GM21528 (cell line): ENCODE results near the gene LRRC15.

Experiments used
- ATAC-seq: cut with Tn5 transposase; IDR thresholded peaks from one replicate; pipeline ENCODE4 v1.9.1; 2021; ENCODE audit warnings: mild to moderate bottlenecking, moderate library complexity; ENCODE audit not compliant: unreplicated experiment, low FRiP score

LRRC15 gene

DNA sequence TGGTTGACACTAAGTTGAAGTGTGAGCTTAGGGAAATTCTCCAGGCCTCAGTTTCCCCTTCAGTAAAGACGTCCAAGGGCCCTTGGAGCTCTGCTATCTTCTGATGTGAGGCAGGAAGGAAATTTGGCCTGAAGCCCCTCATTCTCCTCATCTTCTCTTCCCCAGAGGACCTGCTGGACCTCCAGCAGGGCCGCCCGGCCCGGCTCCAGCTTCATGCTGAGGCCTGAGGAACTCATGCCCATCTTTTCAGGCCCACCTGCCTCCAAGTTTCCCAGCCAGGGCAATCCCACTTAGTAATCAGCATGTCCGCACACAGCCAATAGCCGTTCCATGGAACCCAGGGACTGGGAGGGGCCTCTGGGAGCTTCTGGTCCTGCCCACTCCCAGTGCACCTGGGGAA, 4.0 kb downstream of the LRRC15 start:
- no peak for ATAC-seq

DNA sequence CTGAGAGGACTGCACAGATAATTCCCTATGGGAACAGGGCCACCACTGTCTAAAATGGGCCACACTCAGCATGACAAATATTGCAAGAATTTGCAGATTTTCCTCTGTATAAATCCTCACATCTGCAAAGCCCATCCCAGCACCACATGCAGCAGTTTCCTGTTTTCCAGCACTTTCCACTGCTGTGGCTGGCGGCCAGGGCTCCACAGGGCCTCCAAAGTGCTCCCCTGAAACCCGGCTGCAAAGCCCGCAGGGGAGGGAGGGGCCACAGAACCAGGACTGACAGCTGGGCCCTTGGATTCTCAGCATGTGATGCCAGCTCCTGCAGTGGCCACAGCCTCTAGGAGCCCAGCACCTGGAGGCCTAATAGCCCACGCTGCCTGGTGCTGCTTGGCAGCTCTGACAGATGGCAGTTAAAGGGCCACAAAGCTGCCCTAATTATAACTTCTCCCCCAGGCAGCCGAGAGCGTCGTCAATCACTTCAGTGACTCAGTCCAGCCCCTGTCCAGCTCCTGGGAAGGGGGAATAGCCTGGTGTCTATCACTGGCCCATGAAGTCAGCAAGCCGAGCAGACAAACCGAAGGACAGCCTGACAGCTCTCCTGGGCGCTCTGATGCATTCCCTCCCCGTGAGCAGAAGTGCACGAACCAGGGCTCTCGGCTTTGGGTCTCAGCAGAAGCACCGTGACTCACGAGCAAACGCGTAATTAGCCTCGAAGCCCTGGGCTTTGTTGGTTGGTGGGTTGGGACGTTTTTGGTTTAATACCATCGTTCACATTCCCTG, 4.7 kb downstream of the LRRC15 start:
- ATAC-seq = no peak

DNA sequence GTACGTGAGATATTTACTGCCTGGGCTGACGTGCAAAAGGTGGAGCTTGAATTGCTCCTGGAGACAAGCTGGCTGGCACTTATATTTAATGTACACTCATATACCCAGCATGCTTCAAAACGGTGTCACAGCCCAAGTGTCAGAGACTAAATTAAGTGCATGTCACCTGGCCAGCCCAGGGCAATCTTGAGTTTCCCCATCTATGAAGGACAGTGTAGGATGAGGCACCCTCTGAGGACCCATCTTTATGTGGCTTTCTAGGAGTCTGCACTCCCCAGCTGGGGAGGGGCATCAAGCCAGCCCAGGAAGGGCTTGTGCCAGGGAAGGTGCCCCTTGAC, 5.3 kb downstream of the LRRC15 start:
- ATAC-seq = no peak

DNA sequence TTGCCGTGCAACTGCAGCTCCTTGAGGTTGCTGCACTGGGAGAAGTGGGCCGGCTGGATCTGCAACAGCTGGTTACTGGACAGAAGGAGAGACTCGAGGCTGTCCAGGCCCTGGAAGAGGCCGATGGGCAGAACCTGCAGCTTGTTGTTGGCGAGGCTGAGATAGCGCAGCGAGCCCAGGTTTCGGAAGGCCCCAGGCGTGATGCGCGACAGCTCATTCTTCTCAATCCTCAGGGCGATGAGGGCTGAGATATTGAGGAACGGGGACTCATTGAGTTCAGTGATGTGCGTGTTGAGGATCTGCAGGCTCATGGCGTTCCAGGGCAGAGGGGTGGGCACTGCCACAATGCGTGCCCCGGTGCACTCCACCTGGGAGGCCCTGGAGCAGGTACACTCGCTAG, 9.0 kb downstream of the LRRC15 start:
- no peak for ATAC-seq

DNA sequence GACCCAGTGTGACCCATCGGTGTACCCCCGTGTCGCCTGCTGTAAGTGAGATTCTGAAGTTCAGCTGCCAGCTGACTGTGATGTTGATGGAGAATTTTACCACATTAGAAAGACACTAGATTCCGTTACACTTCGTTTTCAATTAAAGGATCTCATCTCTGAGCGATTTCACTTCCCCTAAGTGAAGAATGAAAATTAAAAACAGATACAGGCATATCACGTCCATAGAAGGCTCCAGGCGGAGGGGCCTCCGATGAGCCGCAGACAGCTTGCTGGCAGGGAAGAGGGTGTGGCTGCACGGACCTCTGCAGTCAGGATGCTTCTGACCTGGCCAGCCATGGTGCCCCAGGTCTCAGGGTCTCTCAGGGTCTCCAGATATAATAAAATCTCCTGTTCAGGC, 11.9 kb downstream of the LRRC15 start:
- ATAC-seq = no peak

DNA sequence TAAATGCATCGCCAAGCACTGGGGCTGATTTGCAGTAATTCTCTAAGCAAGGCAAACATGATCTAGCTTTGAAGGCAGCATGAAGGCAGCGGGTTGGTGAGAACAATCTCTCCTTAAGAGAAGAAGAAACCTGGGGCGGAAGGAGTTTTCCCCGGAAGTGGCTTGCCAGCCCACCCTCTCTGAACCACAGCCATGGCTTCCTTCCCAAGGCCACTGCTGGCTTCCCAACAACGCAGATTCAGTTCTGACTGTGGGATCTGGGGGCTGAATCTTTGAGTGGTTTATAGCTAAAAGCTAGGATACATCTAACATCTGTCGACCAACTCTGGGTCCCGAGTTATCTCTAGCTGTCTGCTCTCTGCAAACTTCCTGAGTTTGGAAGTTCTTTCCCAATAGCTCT, 14.2 kb downstream of the LRRC15 start:
- no peak for ATAC-seq

DNA sequence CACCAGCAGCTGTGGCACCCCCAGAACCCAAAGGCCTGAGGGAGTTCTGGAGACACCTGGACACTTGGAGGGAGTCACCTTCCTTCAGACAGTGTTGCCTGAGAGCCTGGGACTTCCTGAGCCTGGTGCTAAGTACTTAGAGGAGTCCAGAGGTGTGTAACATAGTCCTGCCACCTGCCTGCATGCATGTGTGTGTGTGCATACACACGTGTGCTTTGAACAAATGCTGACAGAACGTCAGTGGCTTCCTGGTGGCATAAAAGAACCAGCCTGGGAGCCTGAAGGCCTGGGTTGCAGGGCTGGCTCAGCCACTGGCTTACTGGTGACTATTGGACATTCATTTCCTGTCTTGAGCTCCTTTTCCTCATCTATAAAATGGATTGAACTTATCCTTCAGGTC, 15.2 kb downstream of the LRRC15 start:
- no peak for ATAC-seq

DNA sequence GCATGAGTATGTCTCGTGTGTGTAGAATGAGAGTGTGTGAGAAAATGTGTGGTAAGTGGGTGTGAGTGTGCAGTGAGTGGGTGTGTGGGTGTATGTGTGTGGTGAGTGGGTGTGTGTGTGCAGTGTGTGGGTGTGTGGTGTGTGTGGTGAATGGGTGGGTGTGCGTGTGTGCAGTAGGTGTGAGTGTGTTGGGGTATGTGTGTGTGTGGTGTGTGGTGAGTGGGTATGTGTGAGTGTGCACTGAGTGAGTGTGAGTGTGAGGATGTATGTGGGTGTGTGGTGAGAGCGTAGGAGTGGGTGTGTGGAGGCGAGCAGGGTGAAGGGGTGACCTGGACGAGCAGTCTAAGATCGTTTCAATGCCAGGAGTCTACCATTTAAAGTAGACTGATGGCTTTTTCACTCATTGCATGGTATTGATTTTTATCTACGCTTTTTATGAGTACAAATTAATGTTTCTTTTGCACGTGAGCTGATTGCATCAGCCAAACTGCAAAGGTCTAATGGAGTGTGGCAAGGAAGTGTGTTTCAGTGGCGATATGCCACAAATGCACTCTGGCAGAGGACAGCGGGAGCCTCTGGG, 16.8 kb downstream of the LRRC15 start:
- no peak for ATAC-seq

DNA sequence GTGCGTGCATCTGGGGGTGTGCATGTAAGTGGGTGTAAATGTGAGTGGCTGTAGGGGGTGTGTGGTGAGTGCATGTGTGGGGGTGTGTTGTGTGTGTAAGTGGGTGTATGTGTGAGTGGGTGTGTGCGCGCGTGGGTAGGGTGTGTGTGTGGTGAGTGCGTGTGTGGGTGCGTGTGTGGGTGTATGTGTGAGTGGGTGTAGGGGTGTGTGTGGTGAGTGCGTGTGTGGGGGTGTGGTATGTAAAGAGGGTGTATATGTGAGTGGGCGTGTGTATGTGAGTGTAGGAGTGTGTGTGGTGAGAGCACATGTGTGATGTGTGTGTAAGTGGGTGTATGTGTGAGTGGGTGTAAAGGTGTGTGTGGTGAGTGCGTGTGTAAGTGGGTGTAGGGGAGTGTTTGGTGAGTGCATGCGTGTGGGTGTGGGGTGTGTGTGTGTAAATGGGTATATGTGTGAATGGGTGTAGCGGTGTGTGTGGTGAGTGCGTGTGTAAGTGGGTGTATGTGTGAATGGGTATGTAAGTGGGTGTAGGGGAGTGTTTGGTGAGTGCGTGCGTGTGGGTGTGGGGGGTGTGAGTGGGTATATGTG, 17.5 kb downstream of the LRRC15 start:
- no peak for ATAC-seq

DNA sequence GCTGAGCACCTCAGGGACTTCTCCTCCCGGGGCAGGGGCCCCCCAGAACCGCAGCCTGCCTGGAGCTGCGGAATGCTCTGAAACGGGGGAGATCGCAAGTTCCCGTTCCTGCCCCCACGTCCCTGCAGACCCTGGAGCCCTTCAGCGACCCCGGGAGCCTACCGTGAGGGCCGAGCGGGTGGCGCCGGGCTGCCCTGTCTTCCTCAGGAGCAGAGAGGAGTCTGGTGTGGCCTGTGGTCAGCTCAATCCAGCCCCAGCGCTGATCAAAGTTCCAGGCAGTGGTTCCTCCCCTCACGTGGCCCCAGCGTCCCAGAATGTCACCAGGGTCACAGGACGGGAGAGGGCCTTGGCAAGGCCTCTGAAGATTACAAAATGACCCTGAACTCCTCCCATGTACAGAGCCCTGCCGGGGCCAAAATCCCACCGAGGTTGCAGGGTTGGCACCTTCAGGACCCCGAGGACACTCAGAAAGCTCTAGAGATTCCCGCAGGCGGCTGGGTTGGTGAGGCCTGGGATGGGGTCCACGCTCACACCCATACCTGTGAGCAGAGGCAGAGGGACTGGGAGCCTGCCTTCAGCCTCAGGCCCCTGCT, 18.4 kb downstream of the LRRC15 start, which contains the start of gene CPN2:
Gene CPN2 (minus strand): TSS at position 249 of the 593 bp plus-strand sequence. CDS start 8,626 bp downstream, outside the sequence.
- no peak for ATAC-seq

DNA sequence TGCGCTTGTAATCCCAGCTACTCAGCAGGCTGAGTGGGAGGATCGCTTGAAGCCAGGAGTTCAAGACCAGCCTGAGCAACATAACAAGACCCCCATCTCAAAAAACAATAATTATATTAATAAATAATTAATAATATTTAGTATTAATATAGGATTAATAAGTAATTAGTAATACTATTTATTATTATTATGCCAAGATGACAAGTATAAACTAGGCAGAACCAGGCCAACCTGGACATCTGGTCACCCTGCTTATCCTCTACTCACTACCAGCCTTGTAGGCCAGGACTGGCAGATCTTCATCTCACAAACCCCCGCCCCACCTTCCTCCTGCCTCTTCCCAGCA, 18.8 kb downstream of the LRRC15 start:
- no peak for ATAC-seq

DNA sequence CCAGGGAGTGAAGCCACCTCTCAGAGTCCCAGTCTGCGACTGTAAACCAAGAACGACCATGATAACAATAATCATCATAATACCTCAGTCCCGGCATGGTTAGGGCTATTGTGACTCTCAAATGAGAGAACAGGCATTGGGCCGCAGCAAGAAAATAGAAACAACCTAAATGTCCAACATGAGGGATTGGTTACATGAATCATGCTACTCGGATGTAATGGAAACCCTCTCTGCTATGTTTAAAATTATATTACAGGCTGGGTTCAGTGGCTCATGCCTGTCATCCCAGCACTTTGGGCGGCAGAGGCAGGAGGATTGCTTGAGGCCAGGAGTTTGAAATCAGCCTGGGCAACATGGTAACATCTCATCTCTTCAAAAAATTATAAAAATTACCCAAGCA, 21.2 kb downstream of the LRRC15 start:
- ATAC-seq = no peak

DNA sequence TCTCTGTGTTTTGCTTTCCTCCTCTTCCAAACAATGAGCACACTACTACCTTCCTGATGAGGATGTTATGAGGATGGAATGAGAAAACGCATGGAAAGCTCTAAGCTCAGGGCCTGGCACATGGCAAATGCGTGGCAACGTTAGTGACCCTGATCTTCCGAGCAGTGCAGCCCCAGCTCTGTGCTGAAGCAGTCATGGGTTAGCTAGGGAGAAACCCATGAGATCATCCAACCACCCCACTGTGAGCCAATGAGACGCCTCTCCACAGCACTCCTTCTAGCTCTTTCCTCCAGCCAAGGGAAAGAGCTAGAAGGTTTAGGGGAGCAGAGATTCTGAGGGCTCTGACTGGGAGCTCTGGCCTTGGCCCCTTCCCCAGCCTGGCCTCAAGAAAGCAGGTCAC, 22.9 kb downstream of the LRRC15 start:
- no peak for ATAC-seq

DNA sequence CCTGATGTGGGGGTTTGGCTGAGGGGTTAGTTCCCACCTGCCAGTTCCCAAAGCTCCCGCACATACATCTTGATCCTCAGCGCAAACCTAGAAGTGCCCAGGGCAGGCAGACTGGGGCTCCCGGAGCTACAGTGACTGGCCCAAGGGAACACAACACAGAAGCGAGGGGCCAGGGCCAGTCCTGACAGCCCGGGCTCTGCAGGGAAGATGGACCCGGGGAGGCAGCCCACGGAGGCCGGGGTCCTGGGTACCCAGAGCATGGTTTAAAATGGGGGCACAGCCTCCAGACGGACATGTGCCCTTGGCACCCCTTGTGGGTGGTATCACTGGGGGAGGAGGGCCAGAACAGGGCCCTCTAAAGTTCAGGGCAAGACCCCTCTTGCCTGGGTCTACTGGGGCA, 23.5 kb downstream of the LRRC15 start:
- no peak for ATAC-seq

DNA sequence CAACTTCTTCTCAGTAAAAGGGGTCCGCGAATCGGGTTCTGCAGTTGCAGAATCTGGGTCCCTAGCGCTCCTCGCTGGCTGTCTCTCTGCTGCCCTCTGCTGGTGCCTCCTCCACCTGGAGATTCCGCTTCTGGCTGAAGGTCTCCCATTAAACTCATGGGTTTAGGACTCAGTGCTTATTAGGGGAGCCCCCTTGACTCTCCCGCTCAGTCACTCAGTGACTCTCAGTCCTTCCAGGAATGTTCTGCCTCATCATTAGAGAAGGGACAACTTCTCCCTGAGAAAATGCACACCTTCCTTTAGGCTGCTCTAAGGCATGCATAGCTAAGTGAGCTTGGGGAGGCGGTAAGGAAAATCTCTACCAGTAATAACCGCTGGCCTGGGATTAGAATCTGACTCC, 25.5 kb downstream of the LRRC15 start:
- no peak for ATAC-seq

DNA sequence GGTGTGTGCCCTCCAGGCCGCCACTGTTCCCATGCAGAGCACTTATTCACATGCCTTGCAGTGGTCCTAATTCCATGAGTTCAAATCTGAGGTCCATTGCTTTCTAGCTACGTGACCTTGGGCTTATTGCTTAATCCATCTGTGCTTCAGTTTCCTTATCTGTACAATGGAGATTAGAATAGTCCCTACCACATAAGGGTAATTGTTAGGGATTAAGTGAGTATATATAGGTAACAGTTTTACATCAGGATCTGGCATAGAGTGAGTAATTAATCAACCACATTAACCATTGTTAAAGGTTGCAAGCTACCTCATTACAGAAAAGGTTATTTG, 26.0 kb downstream of the LRRC15 start:
- no peak for ATAC-seq

DNA sequence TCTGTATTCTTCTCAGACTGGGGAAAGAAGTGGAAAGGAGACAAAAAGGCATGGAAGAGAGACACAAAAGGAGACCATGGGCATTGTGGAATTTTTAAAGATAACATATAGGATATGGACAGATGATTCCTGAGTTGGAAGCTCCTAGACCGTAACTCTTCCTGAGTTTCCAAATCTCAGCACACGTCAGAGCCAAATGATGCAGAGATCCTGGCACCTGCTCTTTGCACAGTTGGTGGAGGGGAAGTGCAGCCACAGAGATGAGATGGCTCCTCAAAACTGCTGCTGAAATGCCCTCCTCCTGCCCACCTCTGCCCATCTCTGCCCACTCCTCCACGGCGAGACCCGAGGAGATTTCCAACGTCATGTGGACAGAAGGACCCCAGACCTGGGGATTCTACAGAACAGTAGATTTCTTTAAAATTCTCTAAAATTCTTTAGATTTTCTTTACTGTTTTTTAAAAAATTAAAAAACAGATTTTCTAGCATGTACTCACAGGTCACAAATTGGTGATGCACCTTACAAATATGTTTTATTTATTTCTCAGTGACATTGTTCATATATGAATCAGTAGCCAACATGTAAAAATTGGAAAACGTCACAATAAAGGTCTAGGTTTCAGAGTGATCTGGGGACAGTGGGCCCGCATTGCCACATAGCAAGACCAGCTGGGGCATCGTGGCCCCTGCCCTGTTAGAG, 26.5 kb downstream of the LRRC15 start:
- ATAC-seq = no peak

DNA sequence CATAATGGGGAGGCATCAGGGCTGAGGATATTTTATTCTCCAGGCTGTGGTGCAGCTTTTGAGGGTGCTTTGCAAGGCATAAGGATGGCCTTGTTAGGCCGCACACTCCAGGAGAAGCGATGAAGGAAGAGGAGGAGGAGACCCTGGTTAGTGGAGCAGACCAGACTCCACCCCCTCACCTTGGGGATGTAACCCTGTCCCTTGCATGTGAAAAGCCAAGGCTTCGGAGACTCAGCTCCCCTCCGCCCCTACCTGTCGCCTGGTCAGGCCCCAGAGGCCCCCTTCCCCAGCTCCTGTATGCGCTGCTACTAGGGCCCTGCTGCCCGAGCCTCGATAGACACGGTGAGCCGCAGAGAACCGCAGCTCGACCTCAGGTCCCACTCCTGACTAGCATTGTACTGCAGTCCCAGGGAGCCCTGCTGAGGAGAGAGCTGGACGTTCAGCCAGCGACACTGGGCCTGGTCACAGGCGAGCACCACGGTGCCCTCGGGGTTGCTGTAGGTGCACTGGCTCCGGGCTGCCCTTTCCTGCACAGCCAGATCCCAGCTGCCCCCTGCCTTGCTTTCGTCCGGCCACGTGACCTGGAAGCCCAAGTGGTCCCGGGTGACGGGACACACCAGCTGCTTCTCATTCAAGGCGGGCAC, 28.7 kb downstream of the LRRC15 start:
- ATAC-seq = no peak

DNA sequence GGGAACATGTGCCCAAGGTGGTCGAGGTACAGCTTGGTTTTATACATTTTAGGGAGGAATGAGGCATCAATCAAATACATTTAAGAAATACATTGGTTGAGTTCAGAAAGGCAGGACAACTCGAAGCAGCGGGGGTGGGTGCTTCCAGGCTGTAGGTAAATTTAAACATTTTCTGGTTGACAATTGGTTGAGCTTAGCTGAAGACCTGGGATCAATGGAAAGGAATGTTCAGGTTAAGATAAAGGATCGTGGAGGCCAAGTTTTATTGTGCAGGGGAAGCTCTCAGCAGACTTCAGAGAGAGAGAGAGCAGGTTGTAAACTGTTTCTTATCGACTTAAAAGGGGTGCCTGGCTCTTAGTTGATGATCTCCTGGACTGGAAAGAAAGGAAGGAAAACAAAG, 29.7 kb downstream of the LRRC15 start:
- ATAC-seq = no peak

DNA sequence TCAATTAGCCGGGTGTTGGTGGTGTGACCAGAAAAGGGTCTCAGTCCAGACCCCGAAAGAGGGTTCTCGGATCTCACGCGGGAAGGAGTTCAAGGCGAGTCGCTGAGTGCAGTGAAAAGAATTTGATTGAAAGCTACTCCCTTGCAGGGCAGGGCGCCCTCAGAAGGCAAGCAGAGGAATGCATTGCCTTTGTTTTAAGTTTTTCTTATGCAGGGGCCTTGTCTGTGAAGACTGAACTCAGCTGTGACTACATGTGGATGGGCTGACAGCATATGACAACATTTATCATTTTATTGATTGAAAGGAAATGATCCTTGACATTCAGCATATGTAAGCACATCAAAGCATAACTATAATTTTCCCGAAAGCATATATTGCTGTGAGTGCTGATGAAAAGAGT, 30.2 kb downstream of the LRRC15 start:
- no peak for ATAC-seq
